ENCODE measurements around the gene PRKG1. TPM values are rescaled to one million over a fixed set of nuclear protein-coding genes. Genes with fewer than 3 reads are reported as not detected.
A peak's percentile ranks its signal among the peaks of the same experiment; 100 is the strongest.

The PRKG1 gene
- total and polyA plus RNA-seq, 2 experiments from 2014 or later: 18.2 to 21.1 TPM

GRCh38 chr10:51905032-51905431, 830.7 kb downstream of the PRKG1 start (continued):
- TF ChIP-seq ZNF462 (CRISPR knock-in tag; IDR thresholded peaks at IDR 0.05): no peak
- no peak for TF ChIP-seq EZH2phosphoT487 (IDR thresholded peaks at IDR 0.05; ENCODE audit: unreplicated experiment)

- H4K20me1 ChIP-seq (replicated peaks; ENCODE audit: insufficient read depth): no peaks in the 10 kb centered on the region
- ATAC-seq: no peak
- H3K36me3 ChIP-seq (ENCODE audit: insufficient read depth): no peaks in the 10 kb centered on the region
- H2AFZ ChIP-seq: no peak overlapping the region
- peak overlapping the region; percentile 15 for H3K4me2 ChIP-seq
- Mint-ChIP-seq H3K27me3 (ENCODE audit: insufficient read depth, low read depth, poor library complexity) (peaks cover 36% of the 10 kb centered on the region), H3K27ac (no peak overlapping the region; the same call in 1 of the 2 replicates), H3K36me3 (ENCODE audit: low read depth) (peaks cover 15% of the 10 kb centered on the region), H3K4me1 (peaks cover 53% of the 10 kb centered on the region), H3K9me3 (peaks cover 7% of the 10 kb centered on the region), H3K4me3 (no peak overlapping the region)
- H3K79me2 ChIP-seq (replicated peaks; ENCODE audit: insufficient read depth): no peaks in the 10 kb centered on the region
- peaks cover 46% of the 10 kb centered on the region for H3K4me1 ChIP-seq (ENCODE audit: insufficient read depth)
- H3K9me2 ChIP-seq (ENCODE audit: insufficient read depth): no peaks in the 10 kb centered on the region
- H3K27me3 ChIP-seq (ENCODE audit: insufficient read depth): peaks cover 40% of the 10 kb centered on the region
- DNase-seq (ENCODE audit: low spot score): peak; percentile 45
- TF ChIP-seq ZNF462 (CRISPR knock-in tag; IDR thresholded peaks at IDR 0.05): peak; percentile 55; the same call in 1 of the 2 replicates
- no peak for TF ChIP-seq ZNF114 (CRISPR knock-in tag; IDR thresholded peaks at IDR 0.05)
- H3K4me3 ChIP-seq: no peak overlapping the region
- H3K27ac ChIP-seq (ENCODE audit: low read depth): no peak overlapping the region
- no peaks in the 10 kb centered on the region for H3F3A ChIP-seq (replicated peaks; ENCODE audit: low read depth)
Measured at GRCh38 chr10:51907361-51907760, 833.1 kb downstream of the PRKG1 start.

All from GM23338 (cell line).